ENCODE results near the gene PTX3.

The PTX3 gene

DNA sequence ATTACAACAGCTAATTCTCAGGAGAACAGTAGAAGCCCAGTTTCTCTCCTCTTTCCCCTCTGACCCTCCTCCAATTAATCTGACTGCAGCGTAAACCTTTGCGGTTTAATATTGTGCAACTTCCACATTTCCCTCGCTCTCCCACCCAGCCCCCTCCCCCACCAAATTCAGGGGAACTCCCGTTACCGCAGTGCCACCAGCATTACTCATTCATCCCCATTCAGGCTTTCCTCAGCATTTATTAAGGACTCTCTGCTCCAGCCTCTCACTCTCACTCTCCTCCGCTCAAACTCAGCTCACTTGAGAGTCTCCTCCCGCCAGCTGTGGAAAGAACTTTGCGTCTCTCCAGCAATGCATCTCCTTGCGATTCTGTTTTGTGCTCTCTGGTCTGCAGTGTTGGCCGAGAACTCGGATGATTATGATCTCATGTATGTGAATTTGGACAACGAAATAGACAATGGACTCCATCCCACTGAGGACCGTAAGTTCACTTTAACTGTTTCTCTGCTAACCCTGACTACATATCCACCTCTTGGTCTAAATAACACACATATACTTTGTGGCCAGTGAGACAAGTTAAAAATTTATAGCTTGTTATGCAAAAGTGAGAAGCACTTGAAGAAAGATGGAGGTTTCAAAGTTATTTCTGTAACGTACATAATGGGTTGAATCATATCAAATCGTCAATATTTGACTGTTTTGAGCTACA is at the start of gene PTX3:
TSS of gene PTX3 (plus strand) at position 268 of the 709 bp plus-strand sequence. CDS start at position 352, 84 bp downstream.
- no peak for DNase-seq

DNA sequence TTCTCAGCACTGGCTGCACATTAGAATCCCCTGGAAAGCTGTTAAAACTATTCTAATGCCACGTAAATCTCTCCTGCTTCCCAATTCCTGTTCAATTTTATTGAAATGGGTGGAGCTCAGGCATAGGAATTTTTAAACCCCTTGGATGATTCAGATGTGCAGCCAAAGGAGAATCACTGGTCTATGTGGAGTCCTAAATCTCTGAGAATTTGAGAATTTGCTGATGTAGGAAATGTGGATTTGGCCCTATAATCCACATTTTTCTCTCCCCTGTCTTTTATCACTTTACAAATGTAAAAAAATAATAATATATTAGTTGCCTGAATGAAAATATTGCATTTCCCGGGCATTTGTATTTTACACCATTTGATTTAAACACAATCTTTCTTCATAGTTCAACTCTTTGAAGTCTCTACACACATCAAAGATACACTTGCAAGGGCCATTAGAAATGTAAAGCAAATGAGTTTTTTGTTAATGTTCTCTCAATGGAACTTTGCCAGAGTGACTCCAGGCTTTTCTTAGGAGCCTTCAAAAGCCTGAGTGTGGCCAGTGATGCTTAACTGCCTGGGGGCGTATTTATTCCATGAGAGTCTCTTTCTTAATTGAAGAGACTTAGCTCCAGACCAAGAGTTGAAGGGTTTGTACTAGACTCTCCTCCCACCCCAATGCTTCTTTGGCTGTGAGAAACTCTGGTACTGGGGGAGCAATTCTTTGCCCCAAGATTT is 48.8 kb upstream of the PTX3 start:
- no peak for DNase-seq

GRCh38 chr3:157388976-157389375 is 47.7 kb upstream of the PTX3 start:
- DNase-seq = no peak

GRCh38 chr3:157390713-157391515 is 45.7 kb upstream of the PTX3 start:
- DNase-seq = no peak

DNA sequence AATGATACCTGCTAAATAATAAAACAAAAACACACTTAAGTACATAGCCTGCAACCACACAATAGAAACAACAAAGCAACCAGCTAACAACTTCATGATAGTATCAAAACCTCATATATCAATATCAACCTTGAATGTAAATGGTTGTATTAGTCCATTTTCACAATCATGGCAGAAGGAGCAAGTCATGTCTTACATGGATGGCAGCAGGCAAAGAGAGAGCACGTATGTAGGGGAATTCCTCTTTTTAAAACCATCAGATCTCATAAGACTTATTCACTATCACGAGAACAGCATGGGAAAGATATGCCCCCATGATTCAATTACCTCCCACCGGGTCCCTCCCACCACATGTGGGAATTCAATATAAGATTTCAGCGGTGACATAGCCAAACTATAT is 44.5 kb upstream of the PTX3 start:
- DNase-seq = no peak

DNA sequence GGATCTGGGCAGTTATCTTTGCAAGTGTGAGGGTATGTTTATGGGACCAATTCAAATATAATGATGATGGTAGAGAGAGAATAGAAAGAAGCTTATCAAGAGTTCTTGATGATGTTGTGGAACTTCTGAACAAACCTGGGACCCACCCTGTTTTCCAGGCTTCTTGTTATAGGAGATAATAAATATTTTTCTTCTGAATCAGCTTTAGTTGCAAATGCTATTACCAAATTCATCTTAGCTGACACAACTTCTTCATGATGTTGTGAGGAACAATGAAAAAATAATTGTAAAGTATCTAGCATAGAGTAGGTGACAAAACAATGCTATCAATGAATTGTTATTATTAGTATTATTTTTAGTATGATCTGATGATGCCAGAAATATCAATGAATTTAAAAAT is 43.5 kb upstream of the PTX3 start:
- no peak for DNase-seq

GRCh38 chr3:157394411-157394810 is 42.2 kb upstream of the PTX3 start:
- no peak for DNase-seq

DNA sequence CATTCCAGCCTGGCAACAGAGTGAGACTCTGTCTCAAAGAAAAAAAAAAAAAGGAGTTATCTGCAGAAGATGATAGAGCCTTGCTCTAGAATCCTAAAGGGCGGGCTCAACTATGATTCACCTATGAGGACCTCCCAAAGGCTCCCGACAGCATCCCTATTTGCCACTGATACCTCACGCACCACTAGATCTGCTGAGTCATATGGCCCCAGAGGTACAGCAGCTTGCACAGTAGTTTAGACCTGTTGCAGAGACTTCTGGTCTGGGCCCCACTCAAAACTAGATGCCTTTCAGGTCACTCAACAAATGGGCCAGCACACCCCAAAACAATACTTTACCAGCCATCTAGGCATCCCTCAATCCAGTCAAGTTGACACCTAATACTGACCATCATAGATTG is 38.1 kb upstream of the PTX3 start:
- DNase-seq = no peak

DNA sequence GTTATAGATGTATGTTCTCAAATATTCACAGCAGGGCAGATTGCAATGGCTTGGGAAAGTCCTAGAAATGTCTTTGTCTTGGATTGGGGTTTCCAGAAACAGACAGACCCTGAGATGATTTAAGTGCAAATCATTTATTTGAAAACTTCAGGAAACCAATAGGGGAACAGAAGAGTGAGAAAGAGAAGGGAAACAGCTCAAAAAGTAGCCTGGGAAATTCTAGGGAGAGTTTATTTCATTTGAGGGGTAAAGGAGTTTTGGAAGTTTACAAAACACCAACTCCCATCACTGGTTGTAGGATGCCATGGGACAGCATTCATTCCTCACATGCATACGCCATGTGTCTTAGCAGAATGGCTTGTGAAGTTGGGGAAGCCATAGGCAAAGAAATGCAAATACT is 32.3 kb upstream of the PTX3 start:
- DNase-seq = no peak

DNA sequence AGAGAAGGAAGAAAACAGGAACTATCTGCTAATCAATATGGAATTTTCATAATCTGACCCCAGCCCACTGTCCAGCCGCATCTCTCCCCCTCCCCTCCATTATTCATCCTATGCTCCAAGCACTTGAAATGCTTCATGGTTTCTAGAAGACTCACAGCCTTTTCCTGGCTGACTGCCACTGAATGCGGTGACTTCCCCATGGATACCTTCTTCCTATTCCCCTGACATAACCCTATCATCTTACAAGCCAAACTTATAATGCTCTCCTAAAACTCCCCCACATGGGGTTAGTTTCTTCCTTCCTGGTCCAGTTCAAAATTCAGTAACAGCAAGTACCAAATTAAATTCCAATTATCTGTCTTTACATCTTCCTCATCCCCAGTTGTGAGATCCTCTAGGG is 31.2 kb upstream of the PTX3 start:
- no peak for DNase-seq

DNA sequence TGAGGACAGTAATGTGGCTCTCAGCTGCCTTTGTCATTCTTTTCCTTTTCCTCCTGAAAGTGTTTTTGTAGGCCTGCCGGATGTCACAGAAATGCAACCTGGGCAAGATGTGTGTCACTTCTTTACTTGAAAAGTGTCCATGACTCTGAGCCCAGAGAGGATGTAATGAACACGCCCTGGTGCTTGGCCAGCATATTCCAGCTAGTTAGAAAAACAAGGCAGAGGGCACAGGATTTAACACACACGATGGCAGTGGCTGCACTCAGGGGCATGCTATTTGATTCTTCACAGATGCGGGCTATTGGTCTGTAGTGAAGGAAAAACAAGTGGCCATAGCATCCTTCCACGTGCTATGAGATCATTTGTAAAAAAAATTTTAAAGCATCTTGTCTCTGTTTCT is 30.3 kb upstream of the PTX3 start:
- DNase-seq = no peak

GRCh38 chr3:157407769-157408168 is 28.9 kb upstream of the PTX3 start:
- DNase-seq = no peak

DNA sequence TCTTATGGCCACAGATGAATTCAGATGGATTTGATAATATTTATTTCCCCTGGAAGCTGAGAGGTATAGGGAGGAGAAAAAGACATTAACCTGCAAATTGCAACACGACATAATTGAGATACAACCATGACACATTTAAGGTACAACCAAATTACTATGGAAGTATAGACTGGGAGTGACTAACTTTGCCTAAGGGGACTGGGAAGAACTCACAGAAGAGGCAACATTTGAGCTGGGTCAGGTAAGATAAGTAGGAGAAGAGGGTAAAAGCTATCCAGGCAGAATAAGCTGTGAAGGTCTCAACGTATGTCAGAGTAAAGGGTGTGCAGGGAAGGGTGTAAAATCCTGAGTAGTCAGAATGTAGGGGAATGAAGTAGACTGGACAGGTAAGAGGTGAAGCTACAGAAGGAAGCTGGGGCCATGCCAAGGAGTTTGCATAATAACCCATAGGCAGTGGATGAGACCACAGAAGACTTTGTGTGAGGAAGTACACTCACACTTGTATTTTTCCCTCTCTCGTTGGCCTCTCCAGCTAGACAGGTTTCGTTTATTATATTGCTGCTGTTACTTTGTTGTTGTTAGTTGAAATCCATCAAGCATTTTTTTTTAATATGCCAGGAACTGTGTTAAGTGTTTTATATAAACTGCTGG is 28.0 kb upstream of the PTX3 start:
- no peak for DNase-seq

- no peak for DNase-seq
These were observed 27.1 kb upstream of the PTX3 start for GRCh38 chr3:157409516-157409915.

DNA sequence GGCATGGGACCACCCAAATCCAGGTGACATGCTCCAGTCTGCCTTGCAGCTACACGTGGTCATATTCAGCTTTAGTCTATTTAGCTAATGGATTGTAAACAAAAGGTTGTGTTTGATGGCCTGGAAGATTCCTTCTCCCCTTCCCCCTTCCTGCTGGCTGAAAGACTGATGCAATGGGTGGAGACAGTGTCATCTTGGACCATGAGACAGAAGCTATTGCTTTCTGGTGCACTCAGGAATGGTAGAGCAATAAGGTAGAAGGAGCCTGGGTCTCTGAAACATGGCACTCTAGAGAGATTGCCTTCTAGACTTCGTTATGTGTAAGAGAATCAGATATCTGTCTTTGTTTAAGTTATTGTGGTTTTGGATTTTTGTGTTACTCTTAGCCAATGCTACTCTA is 25.7 kb upstream of the PTX3 start:
- DNase-seq = no peak

GRCh38 chr3:157412323-157412855 is 24.3 kb upstream of the PTX3 start:
- no peak for DNase-seq

GRCh38 chr3:157414861-157415260 is 21.8 kb upstream of the PTX3 start:
- no peak for DNase-seq

DNA sequence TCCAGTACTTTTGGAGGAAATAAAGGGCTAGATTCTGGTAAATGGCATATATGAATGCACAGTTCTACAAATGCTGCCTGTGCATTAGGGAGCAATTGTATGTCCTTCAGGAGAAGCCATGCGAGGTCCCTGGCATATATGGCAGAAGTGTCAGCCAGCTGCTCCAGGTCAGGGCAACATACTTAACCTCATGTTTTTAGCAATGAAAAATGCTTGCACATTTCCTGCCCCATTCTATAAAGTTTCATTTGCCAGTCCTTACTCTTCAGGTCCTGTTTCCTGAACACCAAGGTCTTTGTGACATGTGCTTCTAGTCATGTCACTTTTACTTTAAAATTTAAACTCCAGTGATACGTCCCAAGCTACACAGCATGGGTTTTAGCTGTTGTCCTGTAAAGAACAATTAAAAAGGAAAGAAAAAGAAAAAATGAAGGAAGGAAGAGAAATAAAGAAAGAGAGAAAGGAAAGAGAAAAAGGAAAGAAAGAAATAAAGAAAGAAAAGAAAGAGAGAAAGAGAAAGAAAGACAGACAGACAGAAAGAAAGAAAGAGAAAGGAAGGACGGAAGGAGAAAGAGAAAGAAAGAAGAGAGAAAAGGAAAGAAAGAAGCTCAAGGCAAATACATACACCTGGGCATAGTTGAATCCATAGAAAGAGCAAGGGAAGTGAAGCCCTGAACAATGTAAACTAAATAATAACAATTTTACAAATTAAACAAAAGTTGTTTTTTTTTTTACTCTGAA is 20.1 kb upstream of the PTX3 start:
- no peak for DNase-seq

- no peak for DNase-seq
These were observed 19.4 kb upstream of the PTX3 start for GRCh38 chr3:157417247-157417646.

DNA sequence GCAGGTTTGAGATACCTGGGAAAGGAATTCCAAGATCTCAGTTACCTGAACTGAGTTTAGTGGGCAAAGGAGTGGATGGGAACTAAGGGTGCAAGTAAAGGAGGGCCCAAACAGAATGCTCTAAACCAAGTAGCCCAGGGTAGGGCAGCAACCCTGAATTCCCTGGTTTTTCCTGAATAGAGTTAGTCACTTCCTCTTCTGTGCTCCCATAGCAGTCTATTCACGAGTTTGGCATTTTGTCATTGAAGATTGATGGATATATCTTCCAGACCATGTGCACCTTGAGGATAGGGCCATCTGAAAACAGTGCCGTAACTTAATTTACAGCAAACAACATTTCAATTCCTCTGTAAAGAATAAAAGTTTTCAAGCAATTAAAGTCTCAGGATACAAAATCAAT is 18.5 kb upstream of the PTX3 start:
- no peak for DNase-seq

- no peak for DNase-seq
These were observed 16.0 kb upstream of the PTX3 start for GRCh38 chr3:157420606-157421130.

- DNase-seq = no peak
These were observed 13.3 kb upstream of the PTX3 start for GRCh38 chr3:157423337-157423736.
